ENCODE results near the gene SCN1B.

DNA sequence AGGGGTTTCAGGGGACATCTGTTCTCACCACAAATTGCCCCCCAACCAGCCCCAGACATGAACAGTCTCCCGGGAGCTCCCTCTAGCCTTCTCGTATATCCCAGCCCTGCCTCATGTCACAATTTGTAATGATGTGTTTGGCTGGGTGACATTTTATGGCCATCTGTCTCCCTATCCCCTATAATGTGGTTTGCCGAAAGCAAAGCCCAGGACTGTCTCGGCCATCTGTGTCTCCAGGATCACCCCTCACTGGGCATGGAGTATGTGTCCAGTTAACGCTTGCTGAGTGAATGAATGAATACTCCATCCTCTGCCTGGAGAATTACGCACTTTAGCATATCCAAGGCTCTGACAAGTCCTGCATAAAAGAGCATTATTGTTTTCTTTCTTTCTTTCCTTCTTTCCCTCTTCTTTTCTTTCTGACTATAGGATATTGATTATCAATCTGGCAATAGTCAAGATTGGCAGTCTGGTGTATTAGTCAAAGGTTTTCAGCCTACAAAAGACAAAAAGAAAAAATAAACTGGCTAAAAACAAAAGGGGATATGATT is 26.3 kb downstream of the SCN1B start:
- TF ChIP-seq, protein P1, sequence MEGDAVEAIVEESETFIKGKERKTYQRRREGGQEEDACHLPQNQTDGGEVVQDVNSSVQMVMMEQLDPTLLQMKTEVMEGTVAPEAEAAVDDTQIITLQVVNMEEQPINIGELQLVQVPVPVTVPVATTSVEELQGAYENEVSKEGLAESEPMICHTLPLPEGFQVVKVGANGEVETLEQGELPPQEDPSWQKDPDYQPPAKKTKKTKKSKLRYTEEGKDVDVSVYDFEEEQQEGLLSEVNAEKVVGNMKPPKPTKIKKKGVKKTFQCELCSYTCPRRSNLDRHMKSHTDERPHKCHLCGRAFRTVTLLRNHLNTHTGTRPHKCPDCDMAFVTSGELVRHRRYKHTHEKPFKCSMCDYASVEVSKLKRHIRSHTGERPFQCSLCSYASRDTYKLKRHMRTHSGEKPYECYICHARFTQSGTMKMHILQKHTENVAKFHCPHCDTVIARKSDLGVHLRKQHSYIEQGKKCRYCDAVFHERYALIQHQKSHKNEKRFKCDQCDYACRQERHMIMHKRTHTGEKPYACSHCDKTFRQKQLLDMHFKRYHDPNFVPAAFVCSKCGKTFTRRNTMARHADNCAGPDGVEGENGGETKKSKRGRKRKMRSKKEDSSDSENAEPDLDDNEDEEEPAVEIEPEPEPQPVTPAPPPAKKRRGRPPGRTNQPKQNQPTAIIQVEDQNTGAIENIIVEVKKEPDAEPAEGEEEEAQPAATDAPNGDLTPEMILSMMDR (IDR thresholded peaks at IDR 0.05): no peak
- TF ChIP-seq EP300 (IDR thresholded peaks at IDR 0.05): no peak
